ENCODE data around the gene ZNF48. TPM values are rescaled to one million over a fixed set of nuclear protein-coding genes. Genes with fewer than 3 reads are reported as not detected.
A peak's percentile ranks its signal among the peaks of the same experiment; 100 is the strongest.
"Not testable (repeated sequence)": the region's sequence is repeated elsewhere in the genome, so short reads cannot be mapped to it uniquely, and the experiment has no call there.

The ZNF48 gene
- total RNA-seq, 4 donors from 2014 or later: 6.3 to 12.1 (median 8.1) TPM

- peaks cover 27% of the 10 kb centered on the region for H3K4me1 ChIP-seq
- H3K36me3 ChIP-seq: peaks cover 11% of the 10 kb centered on the region
- H3K27me3 ChIP-seq: no peaks in the 10 kb centered on the region
- no peak for DNase-seq (ENCODE audit: low spot score in 2 of 2)
- H3K9me3 ChIP-seq: no peaks in the 10 kb centered on the region
- 11% methylated on average over 31 of the region's 31 CpGs for WGBS
- TF ChIP-seq, protein P1, sequence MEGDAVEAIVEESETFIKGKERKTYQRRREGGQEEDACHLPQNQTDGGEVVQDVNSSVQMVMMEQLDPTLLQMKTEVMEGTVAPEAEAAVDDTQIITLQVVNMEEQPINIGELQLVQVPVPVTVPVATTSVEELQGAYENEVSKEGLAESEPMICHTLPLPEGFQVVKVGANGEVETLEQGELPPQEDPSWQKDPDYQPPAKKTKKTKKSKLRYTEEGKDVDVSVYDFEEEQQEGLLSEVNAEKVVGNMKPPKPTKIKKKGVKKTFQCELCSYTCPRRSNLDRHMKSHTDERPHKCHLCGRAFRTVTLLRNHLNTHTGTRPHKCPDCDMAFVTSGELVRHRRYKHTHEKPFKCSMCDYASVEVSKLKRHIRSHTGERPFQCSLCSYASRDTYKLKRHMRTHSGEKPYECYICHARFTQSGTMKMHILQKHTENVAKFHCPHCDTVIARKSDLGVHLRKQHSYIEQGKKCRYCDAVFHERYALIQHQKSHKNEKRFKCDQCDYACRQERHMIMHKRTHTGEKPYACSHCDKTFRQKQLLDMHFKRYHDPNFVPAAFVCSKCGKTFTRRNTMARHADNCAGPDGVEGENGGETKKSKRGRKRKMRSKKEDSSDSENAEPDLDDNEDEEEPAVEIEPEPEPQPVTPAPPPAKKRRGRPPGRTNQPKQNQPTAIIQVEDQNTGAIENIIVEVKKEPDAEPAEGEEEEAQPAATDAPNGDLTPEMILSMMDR (IDR thresholded peaks at IDR 0.05): no peak
- TF ChIP-seq POLR2A (IDR thresholded peaks at IDR 0.05) (no peak), EP300 (IDR thresholded peaks at IDR 0.05) (no peak), POLR2AphosphoS5 (IDR thresholded peaks at IDR 0.05) (no peak)
- peak overlapping the region; percentile 68 for H3K27ac ChIP-seq
- H3K4me3 ChIP-seq: peak overlapping the region; percentile 71
Measured at GRCh38 chr16:30394592-30395154, 547 bp upstream of the ZNF48 start.

GRCh38 chr16:30395992-30396585 is 869 bp downstream of the ZNF48 start:
- peaks cover 11% of the 10 kb centered on the region for H3K36me3 ChIP-seq
- TF ChIP-seq POLR2A (IDR thresholded peaks at IDR 0.05) (no peak), EP300 (IDR thresholded peaks at IDR 0.05) (no peak), POLR2AphosphoS5 (IDR thresholded peaks at IDR 0.05) (no peak)
- TF ChIP-seq, protein P1 (IDR thresholded peaks at IDR 0.05): no peak
- H3K4me3 ChIP-seq: peak overlapping the region; percentile 71
- no peaks in the 10 kb centered on the region for H3K27me3 ChIP-seq
- WGBS: 14% methylated on average over 13 of the region's 13 CpGs
- peaks cover 38% of the 10 kb centered on the region for H3K4me1 ChIP-seq
- no peak for DNase-seq (ENCODE audit: low spot score in 2 of 2)
- no peaks in the 10 kb centered on the region for H3K9me3 ChIP-seq
- peak overlapping the region; percentile 68 for H3K27ac ChIP-seq

DNA sequence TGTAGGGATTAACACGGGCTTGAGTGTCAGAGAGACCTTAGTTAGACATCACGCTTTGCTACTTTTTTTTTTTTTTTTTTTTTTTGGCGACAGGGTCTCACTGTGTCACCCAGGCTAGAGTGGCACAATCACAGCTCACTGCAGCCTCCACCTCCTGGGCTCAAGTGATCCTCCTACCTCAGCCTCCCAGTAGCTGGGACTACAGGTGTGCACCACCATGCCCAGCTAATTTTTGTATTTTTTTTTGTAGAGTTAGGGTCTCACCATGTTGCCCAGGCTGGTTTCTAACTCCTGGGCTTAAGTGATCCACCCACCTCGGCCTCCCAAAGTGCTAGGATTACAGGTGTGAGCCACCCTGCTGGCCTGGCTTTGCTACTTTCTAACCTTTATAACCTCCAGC is 1.4 kb downstream of the ZNF48 start:
- Histone ChIP-seq H3K36me3 (peaks cover 11% of the 10 kb centered on the region), H3K4me1 (peaks cover 41% of the 10 kb centered on the region)
- not testable (repeated sequence) for H3K4me3 ChIP-seq; H3K9me3 ChIP-seq; H3K27ac ChIP-seq; H3K27me3 ChIP-seq; DNase-seq (ENCODE audit: low spot score in 2 of 2)
- 71% methylated on average over 4 of the region's 4 CpGs for WGBS

GRCh38 chr16:30397056-30397455 is 1.8 kb downstream of the ZNF48 start:
- Histone ChIP-seq H3K27me3 (no peaks in the 10 kb centered on the region), H3K9me3 (no peaks in the 10 kb centered on the region), H3K36me3 (peaks cover 11% of the 10 kb centered on the region), H3K4me3 (no peak overlapping the region), H3K4me1 (peaks cover 41% of the 10 kb centered on the region), H3K27ac (no peak overlapping the region)
- DNase-seq (ENCODE audit: low spot score in 2 of 2): no peak
- no peak for TF ChIP-seq EP300 (IDR thresholded peaks at IDR 0.05)
- TF ChIP-seq, protein P1 (IDR thresholded peaks at IDR 0.05): no peak
- TF ChIP-seq POLR2A (IDR thresholded peaks at IDR 0.05): no peak
- no peak for TF ChIP-seq POLR2AphosphoS5 (IDR thresholded peaks at IDR 0.05)
- WGBS: 78% methylated on average over 4 of the region's 4 CpGs

DNA sequence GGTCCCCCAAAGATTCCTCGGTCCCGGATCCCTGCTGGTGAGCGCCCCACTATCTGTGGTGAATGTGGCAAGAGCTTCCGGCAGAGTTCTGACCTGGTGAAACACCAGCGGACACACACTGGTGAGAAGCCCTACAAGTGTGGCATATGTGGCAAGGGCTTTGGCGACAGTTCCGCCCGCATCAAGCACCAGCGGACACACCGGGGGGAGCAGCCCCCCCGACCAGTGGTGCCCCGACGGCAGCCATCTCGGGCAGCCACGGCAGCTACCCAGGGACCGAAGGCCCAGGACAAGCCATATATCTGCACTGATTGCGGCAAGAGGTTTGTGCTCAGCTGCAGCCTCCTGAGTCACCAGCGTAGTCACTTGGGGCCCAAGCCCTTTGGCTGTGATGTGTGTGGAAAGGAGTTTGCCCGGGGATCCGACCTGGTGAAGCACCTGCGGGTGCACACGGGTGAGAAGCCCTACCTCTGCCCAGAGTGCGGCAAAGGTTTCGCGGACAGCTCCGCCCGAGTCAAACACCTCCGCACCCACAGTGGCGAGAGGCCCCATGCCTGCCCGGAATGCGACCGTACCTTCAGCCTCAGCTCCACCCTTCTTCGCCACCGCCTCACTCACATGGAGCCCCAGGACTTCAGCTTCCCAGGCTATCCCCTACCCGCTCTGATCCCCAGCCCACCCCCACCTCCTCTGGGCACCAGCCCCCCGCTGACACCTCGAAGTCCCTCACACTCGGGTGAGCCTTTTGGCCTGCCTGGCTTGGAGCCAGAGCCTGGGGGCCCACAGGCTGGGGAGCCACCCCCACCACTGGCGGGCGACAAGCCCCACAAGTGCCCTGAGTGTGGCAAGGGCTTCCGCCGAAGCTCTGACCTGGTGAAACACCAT is 2.8 kb downstream of the ZNF48 start:
- DNase-seq (ENCODE audit: low spot score in 2 of 2): no peak
- 93% methylated on average over 25 of the region's 42 CpGs for WGBS
- TF ChIP-seq EP300 (IDR thresholded peaks at IDR 0.05) (no peak), POLR2A (IDR thresholded peaks at IDR 0.05) (no peak), POLR2AphosphoS5 (IDR thresholded peaks at IDR 0.05) (no peak)
- TF ChIP-seq, protein P1 (IDR thresholded peaks at IDR 0.05): no peak
- no peaks in the 10 kb centered on the region for H3K27me3 ChIP-seq
- no peak overlapping the region for H3K4me3 ChIP-seq
- no peaks in the 10 kb centered on the region for H3K9me3 ChIP-seq
- H3K27ac ChIP-seq: no peak overlapping the region
- H3K36me3 ChIP-seq: peaks cover 11% of the 10 kb centered on the region
- peaks cover 41% of the 10 kb centered on the region for H3K4me1 ChIP-seq
